Bronchial epithelial cell (primary cell): ENCODE results near the gene APOL3. TPM values are rescaled to one million over a fixed set of nuclear protein-coding genes. Genes with fewer than 3 reads are reported as not detected.
"Not testable (repeated sequence)": the region's sequence is repeated elsewhere in the genome, so short reads cannot be mapped to it uniquely, and the experiment has no call there.

Experiments
- DNase-seq: peaks from one replicate; pipeline ENCODE4 v3.0.0-alpha.2; 2010; ENCODE audit warnings: low read depth
- FAIRE-seq: peaks from 2 replicates; lab custom pipeline; 2011; peaks lifted over from hg19 to GRCh38; lab: Jason Lieb, UNC
- H3K27me3 ChIP-seq: 2 replicates; pipeline ENCODE4 v1.5.1; 2011; ENCODE audit warnings: low read length; ENCODE audit not compliant: control insufficient read depth, insufficient read depth
- H3K36me3 ChIP-seq: 2 replicates; pipeline ENCODE4 v1.5.1; 2011; ENCODE audit warnings: low read length; ENCODE audit not compliant: control insufficient read depth, insufficient read depth
- H3K4me3 ChIP-seq: 2 replicates; pipeline ENCODE4 v1.5.1; 2011; ENCODE audit warnings: mild to moderate bottlenecking, low read depth, low read length, control low read depth
- CTCF ChIP-seq: IDR thresholded peaks from 2 replicates; pipeline ENCODE4 v1.5.1; 2011; ENCODE audit warnings: mild to moderate bottlenecking, moderate library complexity, low read length, control low read depth, inconsistent platforms; ENCODE audit not compliant: insufficient read depth, severe bottlenecking
- total RNA-seq: library from RNA; depleted of rRNA; stranded (reverse); fragments of >200 nt; gene quantifications from 2 replicates; pipeline ENCODE4 v1.2.1, GENCODE V29; 2014

Gene APOL3
- total RNA-seq, 1 donor from 2014 or later, result not detected

- Histone ChIP-seq H3K4me3 (no peak overlapping the region), H3K27me3 (peaks cover 2% of the 10 kb centered on the region), H3K36me3 (no peaks in the 10 kb centered on the region)
- no peak for TF ChIP-seq CTCF
- DNase-seq (no peak), FAIRE-seq (no peak)
Measured at GRCh38 chr22:36191106-36191836, 30.7 kb upstream of the APOL3 start.

GRCh38 chr22:36187862-36188261 lies 27.3 kb upstream of the APOL3 start:
- not testable (repeated sequence) for H3K27me3 ChIP-seq, DNase-seq, FAIRE-seq, H3K4me3 ChIP-seq, H3K36me3 ChIP-seq

GRCh38 chr22:36185828-36186624 lies 25.5 kb upstream of the APOL3 start:
- Histone ChIP-seq H3K4me3 (no peak overlapping the region), H3K36me3 (no peaks in the 10 kb centered on the region), H3K27me3 (peaks cover 2% of the 10 kb centered on the region)
- FAIRE-seq (peak; percentile 55), DNase-seq (no peak)
- TF ChIP-seq CTCF, result no peak

GRCh38 chr22:36184433-36185025 lies 24.0 kb upstream of the APOL3 start:
- H3K27me3 ChIP-seq, result peaks cover 4% of the 10 kb centered on the region
- H3K4me3 ChIP-seq, result no peak overlapping the region
- FAIRE-seq, result peak; percentile 50
- DNase-seq, result no peak
- no peaks in the 10 kb centered on the region for H3K36me3 ChIP-seq
- TF ChIP-seq CTCF, result no peak

- TF ChIP-seq CTCF, result no peak
- Histone ChIP-seq H3K36me3 (no peaks in the 10 kb centered on the region), H3K4me3 (no peak overlapping the region), H3K27me3 (peaks cover 4% of the 10 kb centered on the region)
- FAIRE-seq (no peak), DNase-seq (no peak)
Measured at GRCh38 chr22:36183446-36183845, 22.9 kb upstream of the APOL3 start.

- Histone ChIP-seq H3K36me3 (no peaks in the 10 kb centered on the region), H3K4me3 (no peak overlapping the region), H3K27me3 (peaks cover 2% of the 10 kb centered on the region)
- no peak for TF ChIP-seq CTCF
- DNase-seq (no peak), FAIRE-seq (no peak)
Measured at GRCh38 chr22:36182857-36183256, 22.3 kb upstream of the APOL3 start.
